ENCODE results near the gene RGS8.

The RGS8 gene, protein sequence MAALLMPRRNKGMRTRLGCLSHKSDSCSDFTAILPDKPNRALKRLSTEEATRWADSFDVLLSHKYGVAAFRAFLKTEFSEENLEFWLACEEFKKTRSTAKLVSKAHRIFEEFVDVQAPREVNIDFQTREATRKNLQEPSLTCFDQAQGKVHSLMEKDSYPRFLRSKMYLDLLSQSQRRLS

DNA sequence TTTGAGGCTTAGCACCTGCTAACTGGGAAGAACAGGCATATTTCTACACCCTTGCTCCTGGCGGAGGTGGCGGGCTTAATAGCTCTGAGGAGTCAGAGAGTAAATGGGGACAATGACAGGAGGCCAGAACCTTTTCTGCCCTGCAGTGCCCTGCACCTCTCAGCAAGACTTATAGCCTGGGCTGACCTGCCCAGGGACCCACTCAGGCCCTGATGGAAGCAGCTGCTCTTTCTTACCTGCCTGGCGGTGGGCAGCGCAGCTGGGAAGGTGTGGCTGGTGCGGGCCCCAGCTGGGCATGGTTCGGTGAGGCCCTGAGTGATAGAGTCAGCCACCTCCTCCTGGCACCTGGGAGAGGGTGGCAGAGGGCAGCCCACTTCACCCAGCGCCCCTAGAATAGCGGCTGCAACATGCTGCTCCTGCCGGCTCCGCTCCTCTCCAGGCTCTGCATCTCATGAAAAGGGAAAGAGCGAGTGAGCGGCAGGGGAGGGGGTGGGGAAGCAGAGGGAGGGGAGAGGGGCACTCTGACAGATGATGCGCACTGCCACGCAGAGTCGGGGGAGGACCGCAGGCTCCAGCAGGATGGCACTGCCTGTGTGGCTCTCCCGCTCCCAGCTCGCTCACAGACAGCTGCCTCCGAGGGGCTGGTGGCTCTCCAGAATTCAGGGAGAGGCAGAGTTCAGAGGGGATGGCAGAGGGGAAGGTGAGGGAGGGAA, at the start of gene RGS8:
Gene RGS8, minus strand, starts transcription at position 472 of the 713 bp plus-strand sequence. CDS start 14,938 bp downstream, outside the sequence.
- DNase-seq: no peak

DNA sequence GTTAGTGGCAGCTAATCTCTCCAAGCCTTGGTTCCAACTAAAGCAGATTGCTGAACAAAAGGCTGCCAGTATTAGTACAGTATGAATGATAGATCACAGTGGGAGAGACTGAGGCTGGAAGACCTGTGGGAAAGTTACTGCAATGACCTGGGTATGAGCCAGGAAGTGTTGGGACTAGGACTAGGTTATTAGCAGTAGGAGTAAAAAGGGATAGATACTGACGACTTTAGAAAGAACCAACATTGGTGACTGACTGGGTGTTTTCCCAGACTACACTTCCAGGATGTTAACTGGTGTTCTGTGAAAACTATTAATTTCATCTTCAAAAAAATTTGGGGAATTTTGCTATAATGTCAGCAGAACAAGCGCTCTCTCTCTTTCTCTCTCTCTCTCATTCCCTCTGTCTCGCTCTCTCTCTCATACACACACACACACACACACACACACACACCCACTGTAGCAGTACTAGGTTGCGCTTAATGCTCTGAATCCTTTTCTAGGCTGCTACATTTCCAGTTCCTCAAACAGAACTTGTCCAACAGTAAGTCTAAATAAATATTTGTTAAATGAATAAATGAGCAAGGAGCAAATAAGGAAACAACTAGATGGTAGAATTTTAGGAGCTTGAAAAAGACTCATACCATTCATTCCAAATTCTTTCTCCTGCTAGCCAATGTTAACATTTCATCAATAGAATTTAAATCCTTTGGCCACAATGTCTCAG, 47.6 kb upstream of the RGS8 start:
- no peak for DNase-seq

DNA sequence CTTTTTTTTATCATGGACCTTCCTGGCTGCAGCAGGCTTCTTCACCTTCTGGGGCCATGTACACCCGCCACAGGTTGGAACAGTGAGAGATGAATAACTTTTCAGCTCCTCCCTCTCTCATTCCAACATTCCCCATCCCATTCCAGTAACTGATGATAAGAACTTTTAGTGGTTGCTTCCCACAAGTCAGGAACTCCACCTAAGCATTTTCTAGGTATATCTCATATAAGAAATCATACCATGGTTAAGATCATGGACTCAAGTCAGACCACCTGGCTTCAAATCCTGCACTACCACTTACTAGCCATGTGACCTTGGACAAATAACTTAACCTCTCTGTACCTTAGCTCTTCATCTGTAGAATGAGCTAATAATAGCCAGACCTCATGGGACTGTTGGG, 42.5 kb upstream of the RGS8 start:
- no peak for DNase-seq

DNA sequence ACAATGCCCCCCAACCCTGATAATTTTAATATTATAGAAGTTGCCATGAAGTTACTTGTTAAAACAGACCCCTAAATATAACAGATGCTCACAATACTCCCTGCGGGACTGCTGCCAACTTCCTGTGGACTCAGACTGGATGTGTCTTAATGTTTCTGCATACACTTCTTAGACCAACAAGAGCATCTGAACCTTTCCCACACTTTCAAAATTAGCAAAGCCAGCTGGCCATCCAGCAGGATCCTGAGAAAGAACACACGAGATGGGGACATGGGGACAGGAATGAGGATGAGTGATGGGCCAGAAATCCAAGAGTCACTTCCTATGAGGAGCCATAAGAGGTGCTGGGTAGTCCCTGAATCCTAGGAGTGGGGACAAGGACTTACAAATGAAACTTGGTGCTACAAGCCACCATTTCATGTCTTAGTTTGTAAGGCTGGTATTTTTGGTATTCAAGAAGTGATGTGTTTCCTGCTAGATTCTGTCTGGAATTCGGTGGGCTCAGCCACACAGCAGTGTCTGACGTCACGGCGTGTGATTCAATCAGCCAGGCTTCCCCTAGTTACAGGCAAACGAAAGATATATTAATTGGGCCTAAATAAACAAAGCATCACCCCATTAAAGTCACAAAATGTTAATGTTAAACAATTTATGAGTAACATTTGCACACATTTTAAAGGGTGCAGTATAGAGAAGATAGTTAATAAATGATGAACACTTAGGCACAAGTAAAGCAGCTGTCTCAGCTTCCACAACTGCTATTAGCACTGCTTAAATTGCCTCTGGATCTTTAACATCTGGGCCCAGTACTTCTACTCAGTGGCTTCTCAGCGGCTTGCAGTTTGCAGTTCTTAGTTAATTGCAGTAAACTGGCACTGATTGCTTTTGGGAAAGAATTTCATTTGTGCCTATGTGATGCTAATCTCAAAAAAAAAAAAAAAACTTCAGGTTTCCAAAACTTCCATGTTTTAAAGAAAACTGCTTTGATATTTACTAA, 41.2 kb upstream of the RGS8 start:
- no peak for DNase-seq

DNA sequence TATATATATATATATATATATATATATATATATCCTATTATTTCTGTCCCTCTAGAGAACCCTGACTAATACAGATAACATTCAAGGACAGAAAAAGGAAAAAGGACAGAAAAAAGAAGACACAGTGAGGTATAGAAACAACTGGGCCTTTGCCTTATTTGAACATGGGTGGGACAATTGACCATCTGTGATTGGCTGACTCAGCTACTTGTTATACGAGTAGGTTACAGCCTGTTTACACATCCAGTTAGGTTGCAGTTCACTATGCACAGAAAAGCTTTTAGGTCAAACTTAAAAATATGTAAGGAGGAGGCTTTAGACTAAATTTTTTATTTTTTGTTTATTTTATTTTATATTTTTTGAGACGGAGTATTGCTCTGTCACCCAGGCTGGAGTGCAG, 39.8 kb upstream of the RGS8 start:
- DNase-seq: no peak

DNA sequence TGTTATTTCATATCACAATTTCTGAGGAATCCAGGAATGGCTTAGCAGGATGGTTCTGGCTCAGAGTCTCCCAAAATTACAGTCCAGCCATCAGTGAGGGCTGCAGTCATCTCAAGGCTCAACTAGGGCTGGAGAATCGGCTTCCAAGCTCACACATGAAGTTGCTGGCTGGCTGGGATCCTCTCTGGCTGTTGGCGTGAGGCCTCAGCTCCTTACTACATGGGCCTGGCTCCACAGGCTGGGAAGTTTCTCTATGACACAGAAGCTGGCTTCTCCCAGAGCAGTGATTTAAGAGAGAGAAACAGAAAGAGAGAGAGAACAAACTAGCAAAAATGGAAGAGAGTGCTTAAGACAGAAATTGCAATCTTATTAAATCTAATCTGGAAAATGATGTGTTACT, 38.8 kb upstream of the RGS8 start:
- DNase-seq: no peak

DNA sequence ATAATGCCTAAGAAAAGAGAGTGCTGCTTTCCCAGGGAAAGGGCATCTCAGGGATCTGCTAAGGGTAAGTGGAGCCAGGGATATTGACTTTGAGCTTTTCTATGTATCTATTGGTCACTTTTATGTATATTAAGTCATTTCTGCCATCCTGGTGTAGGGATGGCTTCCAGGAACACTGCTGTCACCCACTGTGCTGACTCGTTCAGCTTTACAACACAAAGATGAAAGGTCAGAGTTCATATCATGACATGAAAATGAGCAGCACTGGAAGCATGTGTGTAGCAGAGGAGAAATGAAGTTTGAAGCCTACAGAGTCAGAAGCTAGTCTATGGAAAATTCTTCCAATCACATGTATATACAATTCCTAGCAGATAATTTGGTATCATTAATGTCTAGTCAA, 37.1 kb upstream of the RGS8 start:
- no peak for DNase-seq

DNA sequence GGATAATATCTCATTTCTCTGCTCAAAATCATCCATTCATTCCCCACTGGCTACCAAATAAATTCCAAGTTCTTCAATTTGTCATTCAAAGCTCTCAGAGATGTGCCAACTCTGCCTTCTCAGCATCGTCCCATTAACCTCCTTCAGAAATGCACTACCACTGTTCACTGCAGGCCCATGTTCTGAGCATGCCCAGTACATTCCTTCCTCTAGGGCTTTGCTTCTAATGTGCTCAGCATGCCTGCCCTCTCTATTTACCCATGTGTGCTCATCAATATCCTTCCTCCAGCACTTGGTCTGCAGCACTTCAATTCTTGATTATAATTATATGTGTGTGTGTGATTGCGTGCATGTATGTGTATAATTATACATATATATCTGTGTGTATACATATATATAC, 36.1 kb upstream of the RGS8 start:
- DNase-seq: no peak

DNA sequence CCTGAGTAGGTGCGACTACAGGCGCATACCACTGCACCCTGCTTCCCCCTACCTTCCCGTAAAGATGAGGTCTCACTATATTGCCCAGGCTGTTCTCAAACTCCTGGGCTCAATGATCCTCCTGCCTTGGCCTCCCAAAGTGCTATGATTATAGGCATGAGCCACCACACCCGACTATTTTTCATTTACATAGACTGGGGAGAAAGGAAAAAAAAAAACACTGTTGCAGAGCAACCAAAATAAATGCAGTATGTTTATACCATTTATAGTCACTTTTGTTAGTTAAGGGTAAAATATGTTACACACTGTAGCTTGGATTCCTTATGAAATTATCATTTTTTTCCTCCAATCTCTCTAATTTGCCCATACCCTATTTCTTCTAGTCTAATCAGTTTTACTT, 35.2 kb upstream of the RGS8 start:
- DNase-seq: no peak

DNA sequence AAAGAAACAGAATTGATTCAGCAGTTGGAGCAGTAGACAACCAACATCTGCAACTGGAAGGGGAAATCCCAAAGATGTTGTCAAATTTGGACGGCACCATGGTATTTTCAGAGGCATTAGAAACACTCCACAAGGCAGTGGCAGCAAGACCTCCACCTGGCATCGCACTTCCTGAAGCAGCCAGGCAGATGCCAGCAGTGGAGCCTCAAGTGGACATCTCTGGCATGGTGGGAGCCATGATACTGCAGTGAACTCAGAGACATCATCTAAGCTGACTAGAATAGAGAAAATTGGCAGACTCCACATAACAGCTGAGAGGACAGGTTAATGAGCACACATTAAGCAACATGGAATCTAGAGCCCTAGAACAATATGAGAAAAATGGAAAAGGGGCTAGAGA, 33.9 kb upstream of the RGS8 start:
- no peak for DNase-seq

DNA sequence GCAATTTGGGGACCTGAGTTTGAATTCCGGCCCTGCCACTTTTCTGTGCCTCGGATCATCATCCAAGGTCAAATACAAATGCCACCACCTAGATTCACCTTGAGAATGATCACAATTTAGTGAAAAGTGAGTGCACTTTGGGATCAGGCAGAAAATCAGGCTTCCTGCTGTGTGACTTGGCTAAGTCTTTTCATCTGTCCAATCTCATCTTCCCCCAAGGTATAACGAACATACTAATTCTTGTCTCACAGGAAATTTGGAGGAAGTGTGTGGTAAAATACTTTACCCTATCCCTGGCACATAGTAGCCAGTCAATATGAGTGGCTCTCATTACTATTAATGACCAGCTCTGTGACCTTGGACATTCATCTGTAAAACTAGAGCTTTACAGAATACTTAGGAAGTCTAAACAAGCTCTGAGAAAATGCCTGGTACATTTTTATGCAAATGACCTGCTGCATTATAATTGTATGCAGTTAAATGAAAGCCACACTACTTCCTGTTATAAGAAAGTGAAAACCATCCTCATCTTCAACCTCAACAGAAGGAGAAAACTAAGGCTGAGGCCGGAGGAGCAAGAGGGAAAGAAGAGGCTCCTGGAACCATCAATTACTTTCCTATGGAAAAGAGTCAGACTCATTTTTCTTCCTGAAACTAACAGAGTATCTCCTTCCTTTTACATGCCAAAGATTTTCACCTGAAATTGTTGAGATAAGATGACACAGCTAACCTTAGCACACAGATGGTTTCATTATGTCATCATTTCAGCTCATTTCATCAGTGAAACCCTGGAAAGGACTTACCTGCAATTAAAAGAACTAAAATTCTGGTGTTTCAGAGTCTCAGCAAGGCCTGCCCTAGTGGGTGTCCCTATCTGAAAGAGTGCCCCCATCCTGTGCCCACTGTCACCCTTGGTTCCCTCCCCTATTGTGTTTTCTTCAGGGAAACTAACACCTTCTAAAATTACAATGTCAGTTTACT, 32.6 kb upstream of the RGS8 start:
- DNase-seq: no peak

DNA sequence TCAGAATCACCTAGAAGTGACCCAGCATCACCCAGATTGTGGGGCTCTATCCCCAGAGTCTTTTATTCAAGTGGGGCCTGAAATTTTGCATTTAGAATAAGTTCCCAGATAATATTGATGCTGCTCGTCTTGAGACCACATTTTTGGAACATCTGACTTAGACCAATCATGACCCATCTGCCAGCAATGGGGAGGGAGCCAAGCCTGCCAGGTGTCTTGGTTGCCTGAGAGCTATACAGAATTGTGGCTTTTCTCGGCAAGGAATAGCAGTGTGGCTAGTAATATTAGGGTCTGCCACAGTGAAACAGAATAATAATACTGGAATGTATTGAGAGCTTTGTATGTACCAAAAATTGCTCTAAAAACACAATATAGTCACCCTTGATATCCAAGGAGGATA, 31.1 kb upstream of the RGS8 start:
- no peak for DNase-seq

DNA sequence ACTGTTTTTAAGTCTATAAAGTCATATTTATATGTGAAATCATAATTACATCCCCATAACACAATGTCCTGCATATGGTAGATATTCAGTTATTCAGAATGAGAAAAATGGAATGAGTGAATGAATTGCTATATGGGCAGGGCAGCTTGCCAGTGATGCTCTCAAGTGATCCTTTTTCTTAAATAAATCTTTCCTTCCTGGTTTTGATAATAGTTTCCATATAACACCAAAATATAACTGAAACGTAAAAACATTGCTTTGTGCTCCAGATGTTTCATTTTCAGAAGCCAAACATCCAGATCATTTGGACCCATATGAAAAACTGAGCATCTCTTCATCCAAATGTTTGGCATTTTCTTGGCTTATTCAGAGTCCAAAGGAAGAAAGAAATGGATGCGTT, 30.2 kb upstream of the RGS8 start:
- DNase-seq: no peak

DNA sequence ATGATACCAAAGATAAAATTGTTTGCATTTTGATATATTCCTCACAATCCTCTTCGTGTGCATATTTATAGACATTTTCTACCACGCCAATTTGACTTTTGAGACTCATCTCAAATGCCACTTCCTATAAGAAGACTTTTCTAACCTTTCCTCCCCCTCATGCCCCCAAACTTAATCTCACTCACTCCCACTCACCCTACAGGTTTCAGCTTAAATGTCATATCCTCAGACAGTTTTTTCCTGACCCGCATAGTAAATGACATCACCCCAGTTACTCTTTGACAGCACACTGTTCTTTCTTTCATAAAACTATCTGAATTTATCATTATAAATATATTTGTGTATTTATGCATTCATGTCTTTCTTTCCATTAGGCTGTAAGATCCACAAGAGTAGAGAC, 29.6 kb upstream of the RGS8 start:
- DNase-seq: no peak

DNA sequence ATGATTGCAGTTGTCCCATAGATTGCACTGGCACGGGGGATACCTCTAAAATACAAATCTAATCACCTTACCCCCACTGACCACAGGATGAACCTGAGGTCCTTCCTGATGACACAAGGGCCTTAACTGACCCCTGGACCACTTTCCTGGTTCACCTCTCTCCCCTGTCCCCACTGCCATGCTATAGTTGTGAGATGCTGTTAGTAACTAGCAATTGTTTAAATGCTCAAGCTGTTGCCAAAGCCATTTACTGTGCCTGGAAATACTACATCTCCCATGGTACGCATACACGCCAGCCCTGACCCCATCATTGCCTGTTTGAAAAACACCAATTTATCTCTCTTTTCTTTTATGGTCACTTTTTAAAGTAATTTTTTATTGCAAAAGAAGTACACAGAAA, 29.1 kb upstream of the RGS8 start:
- no peak for DNase-seq

DNA sequence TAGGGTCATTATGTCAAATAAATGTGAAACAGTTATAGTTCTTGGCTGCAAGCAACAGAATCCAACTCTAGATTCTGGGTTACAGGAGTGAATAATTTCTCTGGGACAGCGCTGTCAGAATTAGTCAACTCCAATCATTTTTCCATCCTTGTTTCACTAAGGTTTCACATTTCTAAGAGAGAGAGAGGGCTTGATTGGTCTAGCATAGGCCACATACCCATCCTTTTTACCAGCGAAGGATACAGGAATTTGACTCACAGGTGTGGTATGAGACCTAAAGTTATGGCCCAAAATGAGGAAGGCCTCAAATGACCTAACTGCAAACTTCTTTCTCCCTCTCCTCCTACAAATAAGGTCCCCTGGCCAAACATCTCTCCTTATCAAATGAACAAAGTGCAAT, 25.5 kb upstream of the RGS8 start:
- no peak for DNase-seq

DNA sequence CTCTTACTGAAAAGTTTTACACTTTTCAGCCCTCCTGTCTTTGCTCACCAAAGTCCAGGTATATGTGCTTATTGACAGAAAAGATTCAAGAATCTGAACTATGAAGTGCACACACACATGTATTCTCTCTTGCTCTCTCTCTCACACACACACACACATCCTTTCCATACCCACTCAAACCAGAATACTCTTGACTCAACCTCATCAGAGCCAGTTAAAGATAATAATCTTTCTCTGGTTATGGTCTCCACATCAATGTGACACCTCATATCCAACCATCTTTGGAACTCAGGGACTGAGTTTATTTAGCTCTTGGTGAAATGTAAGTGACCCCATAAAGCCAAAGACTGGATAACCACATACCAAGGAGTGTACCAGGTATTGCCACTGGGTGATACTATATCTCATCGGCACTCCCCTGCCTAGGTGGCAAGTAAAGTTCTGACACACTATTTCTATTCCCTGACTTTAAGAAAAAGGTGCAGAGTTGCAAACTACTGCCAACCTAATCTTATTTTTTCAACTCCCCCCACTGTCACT, 24.9 kb upstream of the RGS8 start:
- no peak for DNase-seq

DNA sequence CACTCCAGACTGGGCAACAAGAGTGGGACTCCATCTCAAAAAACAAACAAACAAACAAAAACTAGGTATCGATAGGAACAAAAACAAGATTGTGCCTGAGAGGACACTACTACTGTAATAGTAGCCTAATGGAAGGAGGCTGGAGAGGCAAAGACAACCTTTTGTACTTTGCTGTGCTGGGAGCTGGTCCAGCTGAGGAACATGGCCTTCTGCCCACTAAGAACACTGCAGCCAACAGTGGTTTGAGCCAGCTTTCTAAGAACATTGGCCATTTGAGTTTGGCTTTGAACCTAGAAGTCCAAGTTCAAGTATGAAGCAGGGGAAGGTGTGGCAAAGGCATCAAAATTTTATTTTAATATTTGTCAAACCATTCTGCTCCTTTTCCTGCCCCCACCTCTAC, 22.7 kb upstream of the RGS8 start:
- no peak for DNase-seq

DNA sequence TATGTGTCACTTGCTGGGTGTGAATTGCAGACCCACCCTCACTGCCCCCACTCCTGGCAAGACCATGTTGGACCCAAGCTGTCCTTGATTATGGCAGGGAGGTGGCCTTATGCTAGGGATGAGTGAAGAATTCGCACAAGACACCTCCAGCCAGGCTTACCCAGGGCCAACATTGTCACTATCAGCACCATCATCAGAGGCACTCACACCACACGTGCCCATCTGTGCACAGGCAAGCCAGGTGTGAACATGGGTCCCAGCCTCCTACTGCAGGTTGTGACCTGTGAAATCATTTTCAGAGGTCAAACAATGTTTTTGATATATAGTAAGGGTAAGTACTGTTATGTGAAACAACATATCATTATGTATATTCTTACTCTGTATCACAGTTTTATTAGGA, 20.3 kb upstream of the RGS8 start:
- no peak for DNase-seq

DNA sequence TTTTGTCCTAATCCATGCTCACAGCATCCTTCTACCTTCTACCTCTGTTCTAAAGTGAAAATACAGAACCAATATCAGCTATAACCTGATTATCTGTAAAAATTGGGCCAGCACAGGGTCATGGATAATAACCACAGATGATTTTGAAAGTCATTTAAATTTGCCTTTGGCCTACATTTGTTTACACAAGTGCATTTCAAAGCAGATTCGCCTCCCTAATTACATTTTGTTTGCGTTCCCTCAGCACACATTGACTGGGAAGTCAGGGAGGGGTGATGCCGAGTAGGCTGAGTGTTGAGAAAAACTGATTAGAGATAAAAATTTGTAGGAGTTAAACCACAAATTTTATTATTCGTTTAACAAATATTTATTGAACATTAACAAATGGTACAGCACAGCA, 19.2 kb upstream of the RGS8 start:
- no peak for DNase-seq

DNA sequence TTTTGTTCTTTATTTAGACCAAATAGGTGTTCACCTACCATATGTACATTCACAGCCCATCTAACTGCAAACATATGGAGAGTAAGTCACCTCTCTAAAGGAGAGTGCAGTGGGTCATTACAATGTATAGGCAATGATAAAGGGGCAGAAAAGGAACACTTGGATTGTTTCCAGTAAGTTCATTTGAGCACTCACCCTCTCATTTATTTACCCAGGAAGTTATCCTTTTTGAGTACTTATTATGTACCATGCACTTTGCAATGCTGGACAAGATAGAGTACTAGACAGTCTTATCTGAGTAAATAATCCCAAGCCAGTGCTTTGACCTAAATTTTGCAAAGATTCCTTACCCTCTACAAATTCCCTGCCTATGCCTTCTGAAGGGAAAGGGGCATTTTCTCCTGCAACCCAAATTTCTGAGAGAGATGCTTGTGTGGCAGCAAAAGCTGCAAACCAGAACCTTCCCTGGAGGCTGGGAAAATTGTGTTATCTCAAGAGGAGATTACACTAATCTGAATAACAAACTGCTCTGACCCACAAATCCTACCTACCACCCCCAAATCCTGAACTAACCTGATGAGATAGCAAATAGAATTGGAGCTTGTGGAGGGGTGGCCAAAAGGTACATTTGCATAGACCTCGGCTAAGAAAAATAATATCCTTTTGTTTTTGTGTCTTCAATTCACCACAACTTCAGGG, 18.6 kb upstream of the RGS8 start:
- DNase-seq: no peak
